SK-N-SH treated with all-trans-retinoic acid at 6 μM for 48 hours (cell line): ENCODE measurements around the gene SRCAP.

Source experiments
- ATAC-seq: fragments of 200-7000 bp; cut with Tn5 transposase; 3 replicates; pipeline ENCODE4 v1.9.1; 2020; ENCODE audit warnings: mild to moderate bottlenecking, moderate library complexity
- BACH2 ChIP-seq: fragments of 250-450 bp; sonication (Bioruptor Pico); IDR thresholded peaks from 2 replicates; pipeline ENCODE4 v1.9.0; 2021; ENCODE audit warnings: mild to moderate bottlenecking, borderline replicate concordance
- CREB5 ChIP-seq: fragments of 250-450 bp; sonication (Bioruptor Pico); IDR thresholded peaks from 2 replicates; pipeline ENCODE4 v1.5.1; 2020; ENCODE audit warnings: low read depth, mild to moderate bottlenecking, moderate library complexity
- CSRNP3 ChIP-seq: fragments of 250-450 bp; sonication (Bioruptor Pico); IDR thresholded peaks from 2 replicates; pipeline ENCODE4 v1.5.1; 2021; ENCODE audit warnings: mild to moderate bottlenecking, moderate library complexity
- ESRRG ChIP-seq: fragments of 250-450 bp; sonication (Bioruptor Pico); IDR thresholded peaks from 2 replicates; pipeline ENCODE4 v1.6.1; 2021; ENCODE audit warnings: mild to moderate bottlenecking
- GLIS3 ChIP-seq: fragments of 250-450 bp; sonication (Bioruptor Pico); IDR thresholded peaks from 2 replicates; pipeline ENCODE4 v1.5.0; 2020; ENCODE audit warnings: mild to moderate bottlenecking, moderate library complexity
- ISL1 ChIP-seq: fragments of 250-450 bp; sonication (Bioruptor Pico); IDR thresholded peaks from 2 replicates; pipeline ENCODE4 v2.1.2; 2022; ENCODE audit warnings: mild to moderate bottlenecking, moderate library complexity
- PATZ1 ChIP-seq: fragments of 250-450 bp; sonication (Bioruptor Pico); IDR thresholded peaks from 2 replicates; pipeline ENCODE4 v1.8.0; 2020; ENCODE audit warnings: mild to moderate bottlenecking, moderate library complexity, borderline replicate concordance
- POU6F1 ChIP-seq: fragments of 250-450 bp; sonication (Bioruptor Pico); IDR thresholded peaks from 2 replicates; pipeline ENCODE4 v1.8.0; 2021; ENCODE audit warnings: low read depth, mild to moderate bottlenecking, moderate library complexity, borderline replicate concordance
- PPARA ChIP-seq: fragments of 250-450 bp; sonication (Bioruptor Pico); IDR thresholded peaks from 2 replicates; pipeline ENCODE4 v1.5.0; 2020; ENCODE audit warnings: mild to moderate bottlenecking, borderline replicate concordance
- RARB ChIP-seq: fragments of 250-450 bp; sonication (Bioruptor Pico); IDR thresholded peaks from 2 replicates; pipeline ENCODE4 v1.8.0; 2021; ENCODE audit warnings: mild to moderate bottlenecking, moderate library complexity
- TSHZ2 ChIP-seq: fragments of 250-450 bp; sonication (Bioruptor Pico); IDR thresholded peaks from 2 replicates; pipeline ENCODE4 v1.5.0; 2020; ENCODE audit warnings: mild to moderate bottlenecking, moderate library complexity
- ZFP3 ChIP-seq: fragments of 250-450 bp; sonication (Bioruptor Pico); IDR thresholded peaks from 2 replicates; pipeline ENCODE4 v1.5.0; 2020; ENCODE audit warnings: mild to moderate bottlenecking, moderate library complexity
- ZNF565 ChIP-seq: fragments of 450-650 bp; formaldehyde crosslinking; conservative IDR thresholded peaks from 2 replicates; pipeline ENCODE4 v1.5.0; 2020; ENCODE audit warnings: low read depth, mild to moderate bottlenecking, moderate library complexity

Gene SRCAP

GRCh38 chr16:30656388-30656787, 42.6 kb upstream of the SRCAP start (continued):
- TF ChIP-seq POU6F1 (CRISPR knock-in tag) = no peak
- TF ChIP-seq GLIS3 (CRISPR knock-in tag) = no peak

GRCh38 chr16:30656974-30657865, 41.8 kb upstream of the SRCAP start:
- TF ChIP-seq ZNF565 (CRISPR knock-in tag) (no peak), TSHZ2 (CRISPR knock-in tag) (no peak), RARB (CRISPR knock-in tag) (no peak), PPARA (CRISPR knock-in tag) (no peak), CSRNP3 (CRISPR knock-in tag) (no peak), ZFP3 (0 out of 2 replicates have a peak, but pooled peaks have one; percentile 14), GLIS3 (CRISPR knock-in tag) (no peak), BACH2 (CRISPR knock-in tag) (no peak), ESRRG (CRISPR knock-in tag) (0 out of 2 replicates have a peak, but pooled peaks have one; percentile 5)
- peak; percentile 2 for ATAC-seq

- TF ChIP-seq ZNF565 (CRISPR knock-in tag) (no peak), CREB5 (no peak), ZFP3 (0 out of 2 replicates have a peak, but pooled peaks have one; percentile 0), ISL1 (CRISPR knock-in tag) (no peak), PATZ1 (CRISPR knock-in tag) (no peak), TSHZ2 (CRISPR knock-in tag) (peak; percentile 65; the same call in 1 of the 2 replicates), RARB (CRISPR knock-in tag) (no peak)
- TF ChIP-seq, all 23 proteins: peak for 2
These were observed 40.9 kb upstream of the SRCAP start, which contains the start of gene FBRS for GRCh38 chr16:30657866-30658730. FBRS (plus strand) TSS chr16:30658431; CDS start chr16:30659519, 1,088 bp downstream.

More at GRCh38 chr16:30657866-30658730, 40.9 kb upstream of the SRCAP start, which contains the start of gene FBRS:
- peak; percentile 86 for ATAC-seq
